NT2/D1 (cell line): ENCODE measurements around the gene C5.

ENCODE experiments used
- SUZ12 ChIP-seq: IDR thresholded peaks from 2 replicates; pipeline ENCODE4 v1.6.1; 2011; ENCODE audit not compliant: insufficient read length, insufficient read depth; ENCODE audit errors: extremely low read depth
- YY1 ChIP-seq: IDR thresholded peaks from 2 replicates; pipeline ENCODE4 v1.6.1; 2011; ENCODE audit not compliant: insufficient read length, insufficient read depth
- ZNF274 ChIP-seq: IDR thresholded peaks from 2 replicates; pipeline ENCODE4 v1.6.1; 2011; ENCODE audit warnings: mild to moderate bottlenecking, low read depth, low read length

- no peak for TF ChIP-seq ZNF274
- TF ChIP-seq YY1, result no peak
- TF ChIP-seq SUZ12, result no peak
These were observed 137.0 kb downstream of the C5 start for GRCh38 chr9:120912958-120913646.
